GM12878 (cell line): ENCODE results near the gene FOXI1. TPM values are rescaled to one million over a fixed set of nuclear protein-coding genes. Genes with fewer than 3 reads are reported as not detected.

Source experiments
- ATAC-seq: fragments of 200-7000 bp; cut with Tn5 transposase; 3 replicates; pipeline ENCODE4 v1.9.1; 2020; ENCODE audit warnings: mild to moderate bottlenecking, moderate library complexity
- BruUV-seq: library from RNA; stranded (reverse); fragments of 400-500 nt; replicated peaks from 2 replicates; lab custom pipeline; 2021; lab: Mats Ljungman, UMichigan
- CTCF ChIA-PET: fragments of 300-600 bp; sonication (Branson Sonifier 250); formaldehyde crosslinking; extraction: SDS; loops from one replicate; lab custom pipeline; 2021; ENCODE audit warnings: inconsistent platforms; lab: Yijun Ruan, JAX
- POLR2A ChIA-PET: fragments of 350-600 bp; formaldehyde crosslinking; extraction: SDS; loops from one replicate; lab custom pipeline; 2021; ENCODE audit warnings: inconsistent platforms; lab: Charles Lee
- RAD21 ChIA-PET: fragments of 300-600 bp; sonication (Branson Sonifier 250); formaldehyde crosslinking; loops from one replicate; lab custom pipeline; 2023; ENCODE audit warnings: antibody characterized with exemption; ENCODE audit not compliant: unreplicated experiment; lab: Charles Lee
- SMC1A ChIA-PET: fragments of 300-600 bp; sonication (Branson Sonifier 250); formaldehyde crosslinking; loops from one replicate; lab custom pipeline; 2023; ENCODE audit not compliant: unreplicated experiment, uncharacterized antibody; lab: Charles Lee
- DNase-seq: peaks from one replicate; pipeline ENCODE4 v3.0.0-alpha.2; 2011; ENCODE audit warnings: low read depth, low spot score
- FAIRE-seq: peaks from 3 replicates; lab custom pipeline; 2011; peaks lifted over from hg19 to GRCh38; lab: Jason Lieb, UNC
- H2AFZ ChIP-seq: 2 replicates; pipeline ENCODE4 v1.6.0; 2011; ENCODE audit warnings: low read depth, low read length, control low read depth; ENCODE audit not compliant: control insufficient read depth
- H3K27ac ChIP-seq: 2 replicates; pipeline ENCODE4 v1.5.1; 2011; ENCODE audit warnings: control low read depth; ENCODE audit not compliant: control insufficient read depth, insufficient read depth
- H3K27me3 ChIP-seq, 2 experiments: replicated peaks in 1 of 2; 2 replicates each; pipeline versions ENCODE4 v1.6.0 to v1.6.1; 2011; ENCODE audit warnings: low read length in 1 of 2; ENCODE audit not compliant: control insufficient read depth in 2 of 2, insufficient read depth in 2 of 2
- H3K36me3 ChIP-seq, 2 experiments: 2 replicates each; pipeline ENCODE4 v1.5.1; 2011; ENCODE audit warnings: low read length in 1 of 2; ENCODE audit not compliant: control insufficient read depth in 2 of 2, insufficient read depth in 2 of 2
- H3K4me1 ChIP-seq: 2 replicates; pipeline ENCODE4 v1.6.1; 2011; ENCODE audit warnings: mild to moderate bottlenecking, low read length, moderate library complexity, mixed read lengths; ENCODE audit not compliant: control insufficient read depth, insufficient read depth
- H3K4me2 ChIP-seq: 2 replicates; pipeline ENCODE4 v1.6.0; 2011; ENCODE audit warnings: control low read depth; ENCODE audit not compliant: control insufficient read depth, insufficient read depth
- H3K4me3 ChIP-seq: fragments of 200-600 bp; sonication (generic); 2 replicates; pipeline ENCODE4 v1.5.1; 2016
- H3K79me2 ChIP-seq: 2 replicates; pipeline ENCODE4 v1.6.0; 2011; ENCODE audit warnings: low read length; ENCODE audit not compliant: control insufficient read depth, insufficient read depth
- H3K9ac ChIP-seq: 2 replicates; pipeline ENCODE4 v1.8.0; 2011; ENCODE audit warnings: low read length, control low read depth, mixed read lengths; ENCODE audit not compliant: control insufficient read depth, insufficient read depth
- H3K9me3 ChIP-seq: replicated peaks from 3 replicates; pipeline ENCODE4 v1.5.1; 2011; ENCODE audit warnings: mild to moderate bottlenecking, low read length; ENCODE audit not compliant: control insufficient read depth, insufficient read depth
- H4K20me1 ChIP-seq: 2 replicates; pipeline ENCODE4 v1.6.0; 2011; ENCODE audit not compliant: control insufficient read depth, insufficient read depth
- NBN ChIP-seq: fragments of 450-650 bp; IDR thresholded peaks from 2 replicates; pipeline ENCODE4 v1.6.1; 2016
- RELB ChIP-seq: fragments of 450-650 bp; IDR thresholded peaks from 2 replicates; pipeline ENCODE4 v1.6.1; 2017; ENCODE audit warnings: low read depth, mild to moderate bottlenecking, moderate library complexity
- SRF ChIP-seq, 2 experiments: IDR thresholded peaks; 2 replicates each; pipeline ENCODE4 v1.6.1; 2011; ENCODE audit warnings: low read depth in 2 of 2, low read length in 2 of 2, mild to moderate bottlenecking in 1 of 2, moderate library complexity in 1 of 2
- WGBS: methylation state at CpG from one replicate; pipeline ENCODE4 v1.1.6; 2016; ENCODE audit warnings: low lambda C conversion rate; ENCODE audit not compliant: insufficient replicate concordance, insufficient coverage; ENCODE audit errors: missing lambda C conversion rate; 5-methylcytosine and 5-hydroxymethylcytosine counted together
- in situ Hi-C: fragments of 300-500 bp; cut with MboI; formaldehyde crosslinking; loops from 9 replicates; pipeline ENCODE4 v1.14.3; 2018; ENCODE audit warnings: mixed read lengths
- intact Hi-C: fragments of 100-400 bp; cut with micrococcal nuclease; formaldehyde crosslinking; loops from one replicate; pipeline ENCODE4 v1.14.2; 2022; ENCODE audit not compliant: unreplicated experiment
- polyA plus RNA-seq, 11 experiments: library from polyadenylated mRNA; depleted of rRNA in 4 of 11; unstranded in 6 of 11; stranded (reverse) in 5 of 11; fragments of >200 nt; fragmentation: Nextera tagmentation in 4 of 11; fragmentation: Illumina TruSeq in 1 of 11; extraction: Ambion mirVana in 4 of 11; extraction: Trizol in 1 of 11; gene quantifications; 1 replicate in 1 of 11; 2 replicates in 10 of 11; pipeline versions ENCODE4 v1.2.1 to v1.2.3, GENCODE V29; 2011 to 2016; ENCODE audit warnings: inconsistent platforms in 2 of 11, missing spikeins in 2 of 11, low read depth in 1 of 11
- total RNA-seq, 4 experiments: library from RNA; depleted of rRNA in 3 of 4; stranded (reverse); fragments of >200 nt in 3 of 4; fragmentation: Illumina TruSeq in 1 of 4; extraction: Trizol in 1 of 4; gene quantifications; 2 replicates each; pipeline versions ENCODE4 v1.2.1 to v1.2.3, GENCODE V29; 2013 to 2021

Gene FOXI1
- total and polyA plus RNA-seq, 10 of the 15 experiments (the other 5 are each of a cell fraction or from before 2014, with no cell fraction given) = not detected

- Histone ChIP-seq H3K27me3 (peaks cover 0 to 1% of the 10 kb centered on the region in 2 experiments; a peak in 3 of 4 replicates), H3K9ac (no peak overlapping the region), H2AFZ (no peak overlapping the region), H3K27ac (no peak overlapping the region), H3K36me3 (no peaks in the 10 kb centered on the region)
- SMC1A ChIA-PET = no interaction called here
- WGBS = 29% methylated on average over 10 of the region's 12 CpGs
- FAIRE-seq = no peak
- in situ Hi-C loops = no loop called here
- ATAC-seq = no peak
- intact Hi-C loops = loop anchor here (10.0 kb wide), 1 partner anchor 226 kb away; no protein-coding TSS in a partner anchor
- CTCF ChIA-PET = interaction anchor here (0.6 kb wide), 1 partner anchor 327 kb away, joined by 3 read pairs; no protein-coding TSS in a partner anchor
- RAD21 ChIA-PET = no interaction called here
- POLR2A ChIA-PET = no interaction called here
- no peak for TF ChIP-seq RELB
- no peak for TF ChIP-seq SRF (IDR thresholded peaks at IDR 0.05; ENCODE audit: low read depth in 2 of 2, low read length in 2 of 2)
- no peak for TF ChIP-seq NBN
- TF ChIP-seq, all 136 proteins: peak for 0
- DNase-seq = no peak
- Histone ChIP-seq H3K79me2 (no peaks in the 10 kb centered on the region), H3K4me1 (no peaks in the 10 kb centered on the region), H4K20me1 (no peaks in the 10 kb centered on the region), H3K4me2 (no peak overlapping the region), H3K4me3 (no peak overlapping the region), H3K9me3 (no peaks in the 10 kb centered on the region)
- no TSS peak for BruUV-seq
Measured at GRCh38 chr5:170108266-170108785, 2.6 kb downstream of the FOXI1 start.
